Measurements from ENCODE around the gene FMN2.

The FMN2 gene

GRCh38 chr1:240068961-240069360 lies 22.7 kb upstream of the FMN2 start:
- no peak for DNase-seq (ENCODE audit: low read depth)
- TF ChIP-seq, protein P1, sequence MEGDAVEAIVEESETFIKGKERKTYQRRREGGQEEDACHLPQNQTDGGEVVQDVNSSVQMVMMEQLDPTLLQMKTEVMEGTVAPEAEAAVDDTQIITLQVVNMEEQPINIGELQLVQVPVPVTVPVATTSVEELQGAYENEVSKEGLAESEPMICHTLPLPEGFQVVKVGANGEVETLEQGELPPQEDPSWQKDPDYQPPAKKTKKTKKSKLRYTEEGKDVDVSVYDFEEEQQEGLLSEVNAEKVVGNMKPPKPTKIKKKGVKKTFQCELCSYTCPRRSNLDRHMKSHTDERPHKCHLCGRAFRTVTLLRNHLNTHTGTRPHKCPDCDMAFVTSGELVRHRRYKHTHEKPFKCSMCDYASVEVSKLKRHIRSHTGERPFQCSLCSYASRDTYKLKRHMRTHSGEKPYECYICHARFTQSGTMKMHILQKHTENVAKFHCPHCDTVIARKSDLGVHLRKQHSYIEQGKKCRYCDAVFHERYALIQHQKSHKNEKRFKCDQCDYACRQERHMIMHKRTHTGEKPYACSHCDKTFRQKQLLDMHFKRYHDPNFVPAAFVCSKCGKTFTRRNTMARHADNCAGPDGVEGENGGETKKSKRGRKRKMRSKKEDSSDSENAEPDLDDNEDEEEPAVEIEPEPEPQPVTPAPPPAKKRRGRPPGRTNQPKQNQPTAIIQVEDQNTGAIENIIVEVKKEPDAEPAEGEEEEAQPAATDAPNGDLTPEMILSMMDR (IDR thresholded peaks at IDR 0.05; ENCODE audit: insufficient read depth, low read depth, low read length, missing control alignments), result no peak
- H3K4me3 ChIP-seq (ENCODE audit: low read length), result no peak overlapping the region

- TF ChIP-seq, protein P1 (IDR thresholded peaks at IDR 0.05; ENCODE audit: insufficient read depth, low read depth, low read length, missing control alignments), result no peak
- H3K4me3 ChIP-seq (ENCODE audit: low read length), result no peak overlapping the region
- no peak for DNase-seq (ENCODE audit: low read depth)
These were observed 21.5 kb upstream of the FMN2 start for GRCh38 chr1:240070188-240070587.

DNA sequence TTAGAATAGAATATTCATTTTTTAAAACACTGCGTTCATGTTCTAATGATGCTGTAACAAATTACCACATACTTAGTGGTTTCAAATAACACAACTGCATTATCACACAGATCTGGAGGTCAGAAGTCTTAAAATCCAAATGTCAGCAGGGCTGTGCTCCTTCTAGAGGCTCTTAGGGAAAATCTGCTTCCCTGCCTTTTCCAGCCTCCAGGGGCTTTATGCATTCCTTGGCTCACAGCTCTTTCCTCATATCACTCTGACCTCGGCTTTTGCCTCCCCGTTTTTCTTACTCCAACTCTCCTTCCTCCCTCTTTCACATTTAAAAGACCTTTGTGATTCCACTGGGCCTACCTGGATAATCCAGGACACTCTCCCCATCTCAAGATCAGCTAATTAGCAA lies 18.6 kb upstream of the FMN2 start:
- TF ChIP-seq, protein P1 (IDR thresholded peaks at IDR 0.05; ENCODE audit: insufficient read depth, low read depth, low read length, missing control alignments), result no peak
- no peak overlapping the region for H3K4me3 ChIP-seq (ENCODE audit: low read length)
- no peak for DNase-seq (ENCODE audit: low read depth)

DNA sequence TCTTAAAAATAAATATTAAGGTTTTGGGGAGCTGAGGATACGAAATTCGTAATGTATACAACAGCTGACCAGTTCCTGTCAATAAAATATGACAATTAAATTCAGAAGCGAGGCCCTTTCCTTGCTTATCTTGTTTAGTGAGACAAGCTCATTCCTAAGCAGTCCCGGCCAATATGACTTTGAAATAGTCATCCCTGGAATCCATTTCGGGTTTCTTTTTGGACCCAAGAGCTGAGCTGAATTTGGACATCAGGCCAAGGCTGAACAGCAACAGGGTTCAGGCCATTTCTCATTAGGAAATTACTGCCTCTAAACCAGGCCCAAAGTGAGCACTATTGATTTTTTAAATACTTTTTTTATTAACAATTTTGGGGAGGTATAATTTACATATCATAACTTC lies 17.3 kb upstream of the FMN2 start:
- no peak for DNase-seq (ENCODE audit: low read depth)
- no peak overlapping the region for H3K4me3 ChIP-seq (ENCODE audit: low read length)
- TF ChIP-seq, protein P1 (IDR thresholded peaks at IDR 0.05; ENCODE audit: insufficient read depth, low read depth, low read length, missing control alignments), result no peak

DNA sequence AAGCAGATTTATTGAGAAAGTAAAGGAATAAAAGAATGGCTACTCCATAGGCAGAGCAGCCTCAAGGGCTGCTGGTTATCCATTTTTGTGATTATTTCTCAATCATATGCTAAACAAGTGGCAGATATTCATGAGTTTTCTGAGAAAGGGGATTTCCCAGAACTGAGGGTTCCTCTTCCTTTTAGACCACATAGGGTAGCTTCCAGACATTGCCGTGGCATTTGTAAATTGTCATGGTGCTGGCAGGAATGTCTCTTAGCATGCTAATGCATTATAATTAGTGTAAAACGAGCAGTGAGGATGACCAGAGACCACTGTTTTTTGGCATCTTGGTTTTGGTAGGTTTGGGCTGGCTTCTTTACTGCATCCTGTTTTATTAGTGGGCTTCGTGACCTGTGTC lies 16.8 kb upstream of the FMN2 start:
- TF ChIP-seq, protein P1 (IDR thresholded peaks at IDR 0.05; ENCODE audit: insufficient read depth, low read depth, low read length, missing control alignments), result no peak
- no peak for DNase-seq (ENCODE audit: low read depth)
- H3K4me3 ChIP-seq (ENCODE audit: low read length), result no peak overlapping the region

DNA sequence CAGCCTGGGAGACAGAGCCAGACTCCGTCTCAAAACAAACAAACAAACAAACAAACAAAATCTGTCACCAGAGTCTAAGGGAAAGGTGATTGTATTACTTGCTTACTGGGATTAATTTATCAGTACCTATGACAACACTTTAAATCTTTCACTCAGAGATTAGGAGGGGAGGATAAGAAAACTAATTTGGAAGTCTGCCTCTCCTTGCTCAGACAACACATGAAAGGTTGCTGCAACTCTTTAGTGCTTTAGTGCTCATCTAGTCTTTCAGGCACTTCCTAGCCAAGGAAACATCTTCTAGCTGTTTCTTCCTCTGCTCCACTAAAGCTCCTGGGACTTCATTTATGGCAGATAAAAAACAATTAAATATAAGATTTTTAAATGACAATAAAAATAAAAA lies 7.3 kb upstream of the FMN2 start:
- no peak overlapping the region for H3K4me3 ChIP-seq (ENCODE audit: low read length)
- no peak for DNase-seq (ENCODE audit: low read depth)
- TF ChIP-seq, protein P1 (IDR thresholded peaks at IDR 0.05; ENCODE audit: insufficient read depth, low read depth, low read length, missing control alignments), result no peak

DNA sequence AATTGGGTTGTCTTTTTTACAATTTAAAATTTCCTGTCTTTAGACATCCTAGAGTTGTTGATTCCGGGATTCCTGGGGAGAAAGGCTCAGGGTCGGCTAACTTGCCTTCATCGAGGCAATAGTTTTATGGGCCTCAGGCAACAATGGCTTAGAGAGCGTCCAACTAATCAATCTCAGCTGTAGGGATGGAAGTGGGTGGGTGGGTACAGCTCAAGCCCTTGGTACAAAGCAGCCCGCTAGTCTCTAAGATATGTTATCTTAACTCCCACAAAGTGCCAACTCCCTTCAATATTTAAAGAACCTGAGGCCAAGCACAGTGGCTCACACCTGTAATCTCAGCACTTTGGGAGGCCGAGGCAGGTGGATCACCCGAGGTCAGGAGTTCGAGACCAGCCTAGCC lies 6.9 kb upstream of the FMN2 start:
- TF ChIP-seq, protein P1 (IDR thresholded peaks at IDR 0.05; ENCODE audit: insufficient read depth, low read depth, low read length, missing control alignments), result no peak
- no peak for DNase-seq (ENCODE audit: low read depth)
- H3K4me3 ChIP-seq (ENCODE audit: low read length), result no peak overlapping the region
